HG03432 (cell line): ENCODE measurements around the gene ASPN.

Experiments used
- ATAC-seq: cut with Tn5 transposase; IDR thresholded peaks from one replicate; pipeline ENCODE4 v1.9.1; 2021; ENCODE audit warnings: mild to moderate bottlenecking, moderate library complexity; ENCODE audit not compliant: unreplicated experiment

ASPN gene

DNA sequence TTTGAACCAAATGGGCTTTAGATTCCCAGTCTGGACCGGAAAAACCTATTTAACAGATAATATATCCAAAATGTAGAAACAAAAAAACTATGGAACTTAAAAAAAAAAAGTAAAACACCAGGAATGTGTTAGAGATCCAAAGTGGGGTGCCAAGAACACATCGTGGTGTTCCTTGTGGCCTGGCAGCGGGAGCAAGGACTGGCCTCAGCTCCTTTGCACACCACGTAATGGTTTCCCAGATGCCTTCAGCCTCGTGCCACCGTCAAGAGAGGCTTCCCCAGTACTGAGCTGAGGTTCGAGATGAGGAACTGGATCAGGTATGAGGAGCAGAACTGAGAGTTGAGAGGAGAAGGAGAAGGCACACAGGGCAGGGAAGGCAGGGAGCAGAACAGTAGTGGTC is 3.5 kb downstream of the ASPN start:
- ATAC-seq = no peak

DNA sequence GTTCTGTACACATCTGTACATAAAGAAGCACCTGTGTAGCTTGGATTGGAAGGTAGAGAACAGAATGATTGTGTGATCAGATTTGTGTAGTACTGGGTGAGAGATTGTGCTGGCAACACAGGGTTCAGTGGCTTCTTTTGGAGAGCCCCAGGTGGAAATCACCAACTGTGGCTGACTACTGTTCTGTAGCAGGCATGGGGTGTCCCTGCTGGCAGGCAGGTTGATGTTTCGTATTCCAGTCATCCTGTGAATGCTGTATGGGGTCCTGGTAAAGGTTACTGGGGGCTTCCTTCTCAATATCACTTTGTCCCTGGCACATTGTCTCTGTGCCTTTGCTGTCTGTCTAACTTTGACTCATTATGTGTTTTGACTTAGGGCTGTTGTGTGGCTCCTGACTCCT is 5.3 kb downstream of the ASPN start:
- ATAC-seq = peak; percentile 65

DNA sequence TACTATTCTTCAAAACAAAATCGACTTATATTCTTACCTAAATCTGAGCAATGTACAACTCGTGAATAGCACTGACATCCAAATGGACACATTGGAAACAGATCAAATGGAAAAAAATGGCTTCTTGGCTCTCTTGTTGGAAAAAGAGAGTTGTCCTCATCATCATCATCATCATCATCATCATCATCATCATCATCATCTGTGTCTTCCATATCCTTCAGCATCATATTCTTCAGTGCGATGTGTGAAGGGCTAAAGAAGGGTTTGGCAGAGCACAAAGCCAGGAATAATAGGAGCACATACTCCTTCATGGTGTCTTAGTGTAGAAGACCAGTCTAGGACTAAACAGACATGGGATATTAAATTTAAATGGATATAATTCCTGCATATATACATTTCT is 7.7 kb downstream of the ASPN start:
- no peak for ATAC-seq

DNA sequence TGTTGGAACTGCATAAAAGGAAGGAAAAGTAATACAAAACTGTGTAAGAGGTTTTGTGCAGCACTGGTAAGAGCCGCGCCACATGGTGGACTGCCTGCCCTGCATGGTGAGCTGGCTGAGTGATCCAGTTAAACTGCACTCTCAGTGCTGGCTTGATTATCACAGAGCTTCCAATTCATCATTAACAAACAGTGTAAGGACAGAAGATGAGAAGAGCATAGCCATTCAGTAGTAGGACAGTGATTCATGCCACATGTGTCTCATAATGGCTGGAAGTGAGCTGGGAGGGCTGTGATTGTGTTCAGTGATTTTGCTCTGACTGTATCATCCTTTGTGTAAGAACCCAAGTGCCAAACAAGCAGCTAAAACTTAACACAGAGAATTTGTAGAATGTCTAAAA is 14.1 kb downstream of the ASPN start:
- ATAC-seq = no peak

DNA sequence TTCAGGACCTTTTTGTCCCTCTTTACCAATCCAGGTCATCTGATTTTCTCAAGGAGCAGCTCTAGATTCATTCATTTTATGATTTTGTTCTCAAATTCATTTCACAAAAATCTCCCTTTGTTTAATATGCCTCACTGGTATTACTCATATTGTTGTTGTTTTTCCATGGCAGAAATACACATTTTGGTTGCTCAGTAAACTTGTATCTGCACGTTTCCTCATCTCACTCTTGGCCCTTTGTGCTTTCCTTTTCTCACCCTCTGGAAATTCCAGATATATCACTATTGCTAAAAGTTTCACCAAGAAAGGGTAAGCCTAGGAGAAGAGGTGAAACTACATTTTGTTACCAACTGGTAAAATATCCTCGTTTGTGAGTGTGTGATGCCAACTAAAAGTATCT is 14.8 kb downstream of the ASPN start:
- no peak for ATAC-seq

DNA sequence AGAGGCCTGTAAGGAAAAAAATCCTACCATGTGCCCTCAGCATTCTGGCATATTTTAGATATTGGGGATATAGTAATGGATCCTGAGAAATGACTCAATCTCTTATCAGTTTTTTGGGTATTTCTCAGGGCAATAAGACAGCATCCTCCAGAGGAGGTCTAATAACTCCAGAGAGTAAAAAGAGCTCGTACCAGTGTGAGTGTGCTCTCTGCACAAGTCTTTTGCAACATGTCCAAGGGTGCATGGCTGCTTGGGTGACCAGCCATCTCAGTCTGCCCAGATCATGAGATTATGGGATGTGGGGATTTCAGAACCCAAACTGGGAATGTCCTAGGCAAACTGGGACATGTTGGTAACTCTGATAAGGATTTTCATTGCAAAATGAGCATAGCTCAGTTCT is 15.3 kb downstream of the ASPN start:
- ATAC-seq = no peak

DNA sequence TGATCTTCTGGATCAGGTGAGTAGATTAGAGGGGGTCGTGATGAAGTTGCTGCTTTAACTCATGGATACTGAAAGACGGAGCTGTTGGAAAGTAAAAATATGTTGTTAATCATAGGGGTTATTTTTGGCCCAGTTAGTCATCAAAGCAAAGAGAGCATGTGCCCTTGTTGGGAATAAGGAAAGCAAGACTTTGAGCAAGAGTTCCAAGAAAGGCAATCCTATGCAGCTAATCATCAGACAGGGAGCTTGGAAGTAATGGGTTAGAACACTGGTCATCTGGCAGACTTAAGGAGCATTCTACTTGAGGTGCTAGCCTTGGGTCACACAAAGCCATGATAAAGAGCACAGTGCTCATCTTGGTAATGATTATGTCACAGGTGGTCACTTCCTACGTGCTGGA is 18.3 kb downstream of the ASPN start:
- no peak for ATAC-seq

DNA sequence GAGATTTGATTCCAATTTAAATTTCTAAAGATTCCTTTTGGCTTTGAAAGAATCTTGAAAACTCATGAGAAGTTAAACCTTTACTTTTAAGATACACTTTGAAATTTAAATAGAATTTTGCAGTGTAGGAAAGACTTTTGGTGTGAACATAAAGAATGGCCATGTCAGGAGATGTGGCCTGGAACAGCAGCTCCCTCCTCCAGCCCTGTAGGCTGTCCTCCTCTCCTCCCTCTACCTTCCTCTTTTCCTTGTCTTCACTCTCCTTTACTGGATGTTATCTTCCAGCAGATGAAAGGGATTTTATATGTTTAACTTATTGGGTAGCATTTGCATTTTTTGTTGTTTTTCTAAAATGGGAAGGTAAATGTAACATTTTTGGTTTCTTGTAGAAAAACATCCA is 18.9 kb downstream of the ASPN start:
- ATAC-seq = no peak

DNA sequence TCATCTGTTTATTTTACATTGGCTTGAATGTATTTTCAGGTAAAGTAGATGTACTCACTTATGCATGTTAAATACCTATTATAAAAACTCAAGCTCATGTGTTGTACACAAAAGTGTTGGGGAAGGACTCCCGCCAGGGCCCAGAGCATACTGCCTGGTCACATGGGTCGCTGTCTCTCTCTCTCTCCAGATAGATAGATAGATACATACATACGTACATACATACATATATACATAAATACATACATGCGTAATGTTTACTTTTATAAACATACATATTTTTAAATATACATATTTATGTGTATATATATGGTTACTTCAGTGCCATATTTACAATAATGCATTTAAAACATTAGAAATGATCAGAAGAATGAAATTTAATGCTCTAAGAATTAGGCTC is 24.7 kb downstream of the ASPN start:
- no peak for ATAC-seq

DNA sequence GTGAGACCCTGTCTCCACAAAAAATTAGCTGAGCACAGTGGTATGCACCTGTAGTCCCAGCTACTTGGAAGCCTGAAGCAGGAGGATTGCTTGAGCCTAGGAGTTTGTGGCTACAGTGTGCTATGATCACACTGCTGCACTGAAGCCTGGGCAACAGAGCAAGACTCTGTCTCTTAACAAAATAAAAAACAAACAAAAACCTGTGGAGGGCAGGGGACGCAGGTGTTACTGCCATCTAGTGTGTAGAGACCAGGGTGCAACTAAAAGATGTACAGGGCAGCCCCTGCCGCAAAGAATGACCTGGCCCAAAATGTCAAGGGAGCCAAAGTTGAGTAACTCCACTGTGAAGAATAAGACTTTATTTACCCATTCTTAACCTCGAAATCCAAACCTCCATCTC is 27.1 kb downstream of the ASPN start:
- no peak for ATAC-seq

DNA sequence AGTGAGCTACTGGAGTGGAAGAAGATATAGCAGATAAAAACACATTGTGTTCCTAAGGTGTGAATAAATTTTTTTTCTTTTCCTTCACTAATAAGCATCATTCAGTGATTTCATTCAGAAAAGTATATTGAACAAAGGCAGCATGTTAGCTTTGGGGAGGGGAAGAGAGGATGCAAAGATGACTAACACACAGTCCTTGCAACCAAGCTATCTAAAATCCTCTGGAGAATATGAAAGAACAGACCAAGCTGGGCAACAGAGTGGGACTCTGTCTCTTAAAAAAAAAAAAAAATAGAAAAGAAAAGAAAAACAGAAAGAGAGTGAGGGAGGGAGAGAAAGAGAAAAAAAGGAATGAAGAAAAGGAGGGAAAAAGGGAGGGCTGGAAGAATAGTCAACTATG is 35.8 kb downstream of the ASPN start:
- no peak for ATAC-seq

DNA sequence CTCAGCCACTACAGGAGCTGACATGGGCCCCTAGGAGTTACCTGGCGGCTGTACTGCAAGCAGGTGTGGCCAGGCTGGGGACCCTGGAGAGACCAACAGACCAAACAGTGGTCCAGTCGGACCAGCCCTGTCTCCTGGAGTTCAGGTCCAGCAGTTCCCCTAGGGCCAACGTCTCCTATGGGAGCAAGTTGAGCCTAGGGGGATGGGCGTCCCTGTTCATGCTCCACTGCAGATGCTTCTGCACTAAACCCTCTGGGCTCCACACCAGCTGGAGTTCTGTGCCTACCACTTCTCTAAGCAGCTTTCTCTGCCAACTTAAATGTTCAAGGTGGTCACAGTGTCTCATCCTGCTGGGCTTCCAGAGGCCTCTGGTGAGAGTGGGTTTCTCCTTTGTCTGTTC is 37.5 kb downstream of the ASPN start:
- ATAC-seq = no peak

DNA sequence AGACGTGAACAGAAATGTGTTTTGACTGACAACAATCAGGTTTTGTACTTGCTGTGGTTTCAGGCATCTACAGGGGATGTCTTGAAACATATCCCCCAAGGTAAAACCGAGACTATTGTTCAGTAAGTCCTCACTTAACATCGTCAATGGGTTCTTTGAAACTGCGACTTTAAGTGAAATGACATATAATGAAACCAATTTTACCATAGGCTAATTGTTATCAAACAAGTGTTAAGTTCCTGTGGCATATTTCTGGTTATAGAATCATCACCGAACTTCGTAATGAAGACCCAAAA is 41.6 kb downstream of the ASPN start:
- ATAC-seq = no peak

DNA sequence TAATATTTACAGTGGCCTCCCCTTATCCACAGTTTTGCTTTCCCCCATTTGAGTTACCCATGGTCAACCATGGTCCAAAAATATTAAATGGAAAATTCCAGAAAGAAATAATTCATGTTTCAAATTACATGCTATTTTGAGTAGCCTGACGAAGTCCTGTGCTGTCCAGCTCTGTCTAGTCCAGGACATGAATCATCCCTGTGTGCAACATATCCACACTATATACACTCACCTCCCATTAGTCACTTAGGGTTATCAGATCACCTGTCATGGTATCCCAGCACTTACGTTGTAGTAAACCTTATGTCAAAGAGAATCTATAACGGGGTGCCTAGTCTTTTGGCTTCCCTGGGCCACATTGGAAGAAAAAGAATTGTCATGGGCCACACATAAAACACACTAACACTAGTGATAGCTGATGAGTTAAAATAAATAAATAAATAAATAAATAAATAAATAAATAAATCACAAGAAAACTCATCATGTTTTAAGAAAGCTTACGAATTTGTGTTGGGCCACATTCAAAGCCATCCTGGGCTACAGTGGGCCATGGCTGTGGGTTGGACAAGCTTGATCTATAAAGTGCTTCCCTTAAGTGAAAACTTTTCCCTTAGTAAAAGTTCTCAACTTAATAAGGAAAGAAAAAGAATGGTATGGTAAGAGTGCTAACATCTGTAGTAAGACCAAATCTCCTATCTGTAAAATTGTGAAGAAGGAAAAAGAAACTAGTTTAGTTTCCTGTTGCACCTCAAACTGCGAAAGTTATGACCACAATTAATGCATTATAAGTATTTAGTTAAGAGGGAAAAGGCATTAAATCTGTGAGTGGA is 42.2 kb downstream of the ASPN start:
- no peak for ATAC-seq

DNA sequence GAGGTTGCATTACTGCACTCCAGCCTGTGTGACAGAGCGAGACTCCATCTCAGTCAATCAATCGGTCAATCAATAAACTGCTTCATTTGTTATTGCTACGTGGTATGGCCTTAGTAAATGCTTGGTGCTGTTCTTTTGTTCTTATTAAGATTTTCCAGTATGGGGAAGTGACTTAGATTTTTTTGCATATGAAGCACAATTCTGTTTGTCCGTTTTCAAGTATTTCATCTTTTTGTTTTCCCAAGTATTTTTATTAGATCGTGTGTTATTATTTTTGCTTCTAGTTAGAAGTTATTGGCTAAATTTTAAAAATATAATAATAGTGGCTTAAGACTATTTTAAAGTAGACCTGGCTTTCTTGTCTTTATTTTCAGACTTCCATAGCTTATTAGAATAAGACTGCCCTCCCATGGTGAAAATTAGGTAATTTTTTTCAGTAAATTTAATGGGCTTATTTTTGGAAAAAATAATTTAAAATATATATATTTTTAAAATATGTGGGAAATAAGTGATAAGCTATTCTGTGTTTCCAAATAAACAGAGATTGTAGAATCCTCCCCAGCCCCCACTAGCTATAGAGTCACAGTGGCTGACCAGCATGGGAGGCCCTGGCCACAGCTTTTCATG is 43.3 kb downstream of the ASPN start:
- ATAC-seq = no peak

DNA sequence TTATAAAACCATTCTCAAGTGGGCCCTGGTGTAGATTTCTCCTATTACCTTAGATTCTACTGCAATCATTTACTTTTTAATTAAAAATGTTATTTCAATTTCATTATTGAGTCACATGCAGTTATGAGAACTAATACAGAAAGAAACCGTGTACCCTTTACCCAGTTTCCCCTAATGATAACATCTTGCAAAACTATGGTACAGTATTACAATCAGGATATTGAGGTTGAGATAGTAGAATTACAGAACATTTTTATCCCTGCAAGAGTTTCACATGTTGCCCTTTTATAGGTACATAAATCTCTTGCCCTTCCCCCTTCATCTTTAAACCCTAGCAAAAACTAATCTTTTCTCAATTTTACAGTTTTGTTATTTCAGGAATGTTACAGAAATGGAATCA is 47.0 kb downstream of the ASPN start:
- no peak for ATAC-seq

DNA sequence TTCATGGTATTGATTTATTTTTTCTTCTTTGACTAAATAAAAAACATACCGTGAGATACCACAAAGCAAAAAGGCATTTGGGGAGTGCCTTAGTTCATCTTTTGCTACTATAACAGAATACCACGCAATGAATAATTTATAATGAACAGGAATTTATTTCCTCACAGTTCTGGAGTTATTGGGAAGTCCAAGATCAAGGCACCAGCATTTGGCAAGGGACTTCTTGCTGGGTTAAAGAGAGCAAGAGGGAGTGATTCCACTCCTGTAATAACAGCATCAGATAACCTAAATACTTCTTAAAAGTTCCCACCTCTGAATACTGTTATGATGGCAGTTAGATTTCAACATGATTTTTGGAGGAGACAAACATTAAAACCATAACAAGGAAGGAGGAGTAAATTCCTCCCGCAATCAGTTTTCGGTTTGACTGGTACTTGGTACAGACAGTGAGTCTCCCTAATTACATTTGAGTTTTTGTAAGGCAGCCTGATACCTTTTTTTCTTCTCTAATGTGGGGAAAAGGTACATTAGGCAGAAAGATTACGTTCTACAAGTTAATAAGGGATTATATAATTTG is 49.2 kb downstream of the ASPN start:
- no peak for ATAC-seq

DNA sequence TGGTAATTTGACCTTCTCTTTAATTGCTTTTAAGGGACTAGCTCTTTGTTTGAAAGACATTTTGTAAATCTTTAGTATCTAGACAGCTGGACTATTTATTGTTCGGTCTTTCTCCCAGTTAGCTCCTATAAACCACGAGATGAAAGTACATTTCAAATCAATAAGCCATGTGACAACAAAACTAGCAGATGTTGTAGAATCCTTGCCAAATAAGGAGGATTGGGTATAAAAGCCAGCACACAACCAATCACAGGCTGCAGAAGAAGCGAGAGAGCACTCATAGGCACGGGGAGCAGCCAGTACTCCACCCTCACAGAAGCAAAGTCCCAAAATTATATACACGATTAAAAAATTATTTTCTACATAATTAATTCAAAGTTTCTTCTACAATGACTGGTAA is 50.0 kb downstream of the ASPN start:
- no peak for ATAC-seq

DNA sequence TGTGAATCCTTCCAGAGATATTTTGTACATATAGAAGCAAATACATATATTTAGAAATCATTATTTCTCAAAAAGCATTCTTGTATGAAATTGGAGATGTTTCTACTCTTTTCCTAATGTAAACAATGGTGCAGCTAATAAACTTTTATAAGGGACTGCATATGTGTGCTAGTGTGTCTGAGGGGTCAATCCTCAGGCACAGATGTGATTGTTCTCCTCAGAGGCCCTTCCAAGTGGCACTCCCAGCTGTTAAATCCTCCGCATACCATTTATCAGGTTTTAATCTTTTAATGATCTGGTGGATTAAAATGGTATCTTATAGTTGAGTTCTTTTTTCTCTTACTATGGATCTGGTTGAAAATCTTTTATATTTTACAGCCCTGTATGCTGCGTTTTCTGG is 52.5 kb downstream of the ASPN start:
- no peak for ATAC-seq

DNA sequence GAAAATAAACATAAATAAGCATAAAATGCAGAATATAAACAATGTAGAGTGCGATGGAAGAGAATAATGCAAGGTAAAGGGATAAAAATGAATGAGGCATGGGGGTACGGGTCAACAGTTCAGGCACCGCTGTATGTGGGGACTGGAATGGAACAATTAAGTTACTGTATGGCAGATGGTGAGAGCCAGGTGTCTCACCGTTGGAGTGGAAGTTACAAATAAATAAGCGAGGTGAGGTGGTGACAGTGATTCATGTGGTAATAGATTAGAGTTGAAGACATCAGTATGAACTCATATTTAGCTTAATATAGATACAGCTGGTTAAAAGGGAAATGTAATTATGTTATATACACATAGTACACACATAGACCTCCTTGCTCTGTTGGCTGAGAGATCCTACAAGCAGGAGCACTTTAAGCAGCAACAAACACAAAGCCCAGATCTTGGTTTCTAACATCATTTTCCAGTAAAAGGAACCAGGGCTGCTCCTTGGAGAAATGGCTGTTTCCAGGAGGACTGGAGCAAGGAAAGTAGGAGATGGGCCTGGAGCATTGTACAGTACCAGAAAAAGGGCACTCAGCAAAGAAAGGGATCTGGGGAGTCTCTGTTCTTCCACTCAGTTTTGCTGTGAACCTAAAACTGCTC is 55.7 kb downstream of the ASPN start:
- ATAC-seq = no peak

DNA sequence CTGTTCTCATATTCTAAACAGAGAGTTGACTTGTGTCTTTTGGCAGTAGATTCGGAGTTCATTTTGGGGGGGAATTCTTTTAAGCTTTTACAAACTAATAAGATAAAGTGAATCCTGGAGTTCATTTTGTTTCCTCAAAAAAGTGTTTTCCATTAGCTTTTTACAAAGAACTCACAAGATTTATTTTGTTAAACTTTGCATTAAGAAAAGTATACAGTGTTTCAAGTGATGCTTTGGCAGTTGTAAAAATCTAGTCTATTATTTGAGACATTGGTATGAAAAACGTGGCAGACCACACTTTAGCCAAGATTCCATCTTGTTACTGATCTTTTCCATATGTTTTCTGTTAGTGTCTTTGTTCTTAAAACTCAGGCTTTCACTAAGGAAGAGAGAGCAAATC is 56.8 kb downstream of the ASPN start:
- ATAC-seq = no peak

DNA sequence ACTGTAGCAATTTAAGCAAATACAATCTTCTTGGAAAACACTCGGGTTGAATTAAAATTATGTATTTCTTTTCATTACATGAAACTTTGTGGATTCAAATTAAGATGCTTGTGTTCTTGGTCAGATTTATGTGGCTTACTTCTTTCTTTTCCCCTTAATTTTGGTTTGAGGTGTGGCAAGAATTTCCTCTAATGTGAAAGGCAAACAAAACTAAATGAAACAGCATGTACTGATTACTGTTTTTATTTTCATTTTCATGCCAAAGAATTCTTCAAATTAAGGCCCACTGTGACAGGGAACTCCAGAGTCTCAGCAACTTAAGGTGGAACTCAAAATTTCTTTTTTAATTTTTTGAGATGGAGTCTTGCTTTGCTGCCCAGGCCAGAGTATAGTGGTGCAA is 58.0 kb downstream of the ASPN start, which contains the start of gene OMD:
TSS of gene OMD (minus strand) at position 132 of the 400 bp plus-strand sequence. CDS start 6,913 bp downstream, outside the sequence.
- no peak for ATAC-seq
